K562 (cell line): ENCODE data around the gene UBE3B.

Source experiments
- BHLHE40 ChIP-seq: IDR thresholded peaks from 2 replicates; pipeline ENCODE4 v1.6.1; 2011; ENCODE audit warnings: low read length, improper control_type of control experiment
- CREB1 ChIP-seq, 2 experiments: sonication (generic) in 1 of 2; formaldehyde crosslinking in 1 of 2; IDR thresholded peaks; 2 replicates each; pipeline versions ENCODE4 v1.6.1 to v1.8.0; 2012 to 2022; ENCODE audit warnings: inconsistent platforms in 1 of 2, mild to moderate bottlenecking in 1 of 2, missing genetic modification reagents in 1 of 2, moderate library complexity in 1 of 2
- CTBP1 ChIP-seq: fragments of 450-650 bp; IDR thresholded peaks from 2 replicates; pipeline ENCODE4 v1.6.1; 2016; ENCODE audit warnings: borderline replicate concordance
- CTCF ChIP-seq, 3 experiments: IDR thresholded peaks in 2 of 3; conservative IDR thresholded peaks in 1 of 3; 2 replicates each; pipeline ENCODE4 v1.5.1; 2011 to 2012; ENCODE audit warnings: low read length in 3 of 3, mild to moderate bottlenecking in 3 of 3, control low read depth in 2 of 3, improper control_type of control experiment in 1 of 3, inconsistent platforms in 1 of 3, low read depth in 1 of 3, mixed read lengths in 1 of 3, moderate library complexity in 1 of 3; ENCODE audit not compliant: insufficient read depth in 2 of 3
- EGR1 ChIP-seq: fragments of 450-650 bp; conservative IDR thresholded peaks from 2 replicates; pipeline ENCODE4 v1.6.1; 2017; ENCODE audit warnings: mild to moderate bottlenecking
- HEY1 ChIP-seq: fragments of 250-450 bp; sonication (Bioruptor Pico); IDR thresholded peaks from 2 replicates; pipeline ENCODE4 v1.5.0; 2020; ENCODE audit warnings: mild to moderate bottlenecking, moderate library complexity, borderline replicate concordance
- IRF9 ChIP-seq: fragments of 450-650 bp; IDR thresholded peaks from 2 replicates; pipeline ENCODE4 v1.6.1; 2016; ENCODE audit warnings: missing biosample characterization, missing genetic modification characterization
- POLR2A ChIP-seq: fragments of 450-650 bp; conservative IDR thresholded peaks from 2 replicates; pipeline ENCODE4 v1.6.1; 2016
- SIN3A ChIP-seq, 2 experiments: fragments of 150-350 bp in 1 of 2; IDR thresholded peaks; 2 replicates each; pipeline ENCODE4 v1.6.1; 2011 to 2016; ENCODE audit warnings: borderline replicate concordance in 2 of 2, low read depth in 2 of 2, low read length in 2 of 2, mild to moderate bottlenecking in 2 of 2, moderate library complexity in 2 of 2; ENCODE audit not compliant: control insufficient read depth in 1 of 2

GRCh38 chr12:109466305-109466704 is 11.1 kb upstream of the UBE3B start:
- TF ChIP-seq CTCF (IDR thresholded peaks at IDR 0.05 in 2 of 3, conservative IDR thresholded peaks at IDR 0.05 in 1 of 3; ENCODE audit: insufficient read depth in 2 of 3, low read depth in 1 of 3, low read length in 3 of 3), result no peak
- TF ChIP-seq POLR2A, result no peak
- no peak for TF ChIP-seq CTBP1
- TF ChIP-seq IRF9 (tag), result no peak
- no peak for TF ChIP-seq HEY1 (CRISPR knock-in tag)
- TF ChIP-seq EGR1, result no peak
- no peak for TF ChIP-seq CREB1 (IDR thresholded peaks at IDR 0.05)
- no peak for TF ChIP-seq CREB1 (CRISPR knock-in tag; IDR thresholded peaks at IDR 0.05)
- TF ChIP-seq BHLHE40, result no peak
- TF ChIP-seq SIN3A (IDR thresholded peaks at IDR 0.05; ENCODE audit: borderline replicate concordance in 2 of 2, control insufficient read depth in 1 of 2, low read depth in 2 of 2, low read length in 2 of 2), result no peak
